ENCODE results near the gene UBAC1. TPM values are rescaled to one million over a fixed set of nuclear protein-coding genes. Genes with fewer than 3 reads are reported as not detected.

Gene UBAC1
- total RNA-seq, 4 donors from 2014 or later: 218 to 263 (median 248) TPM

DNA sequence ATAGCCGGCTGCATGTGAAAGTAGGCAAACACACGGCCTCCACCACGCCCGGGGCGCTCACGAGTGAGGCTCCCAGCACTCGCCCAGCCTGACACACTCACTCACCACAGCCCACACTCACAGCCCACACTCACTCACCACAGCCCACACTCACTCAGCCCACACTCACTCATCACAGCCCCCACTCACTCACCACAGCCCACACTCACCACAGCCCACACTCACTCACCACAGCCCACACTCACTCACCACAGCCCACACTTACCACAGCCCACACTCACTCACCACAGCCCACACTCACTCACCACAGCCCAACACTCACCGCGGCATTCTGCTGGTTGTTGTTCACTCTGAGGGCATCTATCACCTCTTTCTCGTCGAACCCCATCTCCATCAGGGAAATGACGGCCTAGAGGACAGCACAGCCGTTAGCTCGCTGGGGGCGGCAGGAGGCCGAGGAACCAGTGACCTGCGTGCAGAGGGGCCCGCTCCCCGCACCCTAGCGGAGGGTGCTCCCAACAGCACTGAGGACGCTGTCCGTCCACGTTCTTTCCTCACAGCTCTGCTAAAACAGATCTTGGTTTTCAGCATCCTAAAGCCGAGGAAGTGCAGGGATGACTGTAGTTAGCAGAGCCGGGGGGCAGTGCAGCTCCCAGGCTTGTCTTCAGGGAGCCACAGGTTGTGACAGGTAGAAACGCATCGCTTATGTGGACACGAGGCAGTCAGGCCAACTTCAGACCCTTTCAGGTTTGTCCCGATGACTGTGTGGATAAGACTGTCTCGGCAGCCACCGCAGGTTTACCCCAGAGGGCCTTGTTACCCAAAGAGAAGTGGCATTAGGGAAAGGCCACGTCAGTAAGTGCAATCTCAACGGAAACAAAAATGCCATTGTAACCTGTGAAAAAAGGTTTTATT lies 21.6 kb downstream of the UBAC1 start:
- Histone ChIP-seq H3K36me3 (peaks cover 3 to 77% of the 10 kb centered on the region in 2 donors), H3K27ac (peak overlapping the region; percentile 43 to 100 (median 72)), H3K4me1 (peaks cover 11 to 24% of the 10 kb centered on the region in 2 donors), H3K4me3 (no peak overlapping the region), H3K27me3 (no peaks in the 10 kb centered on the region), H3K9me3 (no peaks in the 10 kb centered on the region)
- in situ Hi-C loops (cut with MboI; ENCODE audit: low sequenced_read_pairs in 4 of 4) (no loop called here), intact Hi-C loops (cut with DNase I; ENCODE audit: low total_unique reads) (no loop called here)
- TF ChIP-seq, protein P1, sequence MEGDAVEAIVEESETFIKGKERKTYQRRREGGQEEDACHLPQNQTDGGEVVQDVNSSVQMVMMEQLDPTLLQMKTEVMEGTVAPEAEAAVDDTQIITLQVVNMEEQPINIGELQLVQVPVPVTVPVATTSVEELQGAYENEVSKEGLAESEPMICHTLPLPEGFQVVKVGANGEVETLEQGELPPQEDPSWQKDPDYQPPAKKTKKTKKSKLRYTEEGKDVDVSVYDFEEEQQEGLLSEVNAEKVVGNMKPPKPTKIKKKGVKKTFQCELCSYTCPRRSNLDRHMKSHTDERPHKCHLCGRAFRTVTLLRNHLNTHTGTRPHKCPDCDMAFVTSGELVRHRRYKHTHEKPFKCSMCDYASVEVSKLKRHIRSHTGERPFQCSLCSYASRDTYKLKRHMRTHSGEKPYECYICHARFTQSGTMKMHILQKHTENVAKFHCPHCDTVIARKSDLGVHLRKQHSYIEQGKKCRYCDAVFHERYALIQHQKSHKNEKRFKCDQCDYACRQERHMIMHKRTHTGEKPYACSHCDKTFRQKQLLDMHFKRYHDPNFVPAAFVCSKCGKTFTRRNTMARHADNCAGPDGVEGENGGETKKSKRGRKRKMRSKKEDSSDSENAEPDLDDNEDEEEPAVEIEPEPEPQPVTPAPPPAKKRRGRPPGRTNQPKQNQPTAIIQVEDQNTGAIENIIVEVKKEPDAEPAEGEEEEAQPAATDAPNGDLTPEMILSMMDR (IDR thresholded peaks at IDR 0.05 in 4 of 5, conservative IDR thresholded peaks at IDR 0.05 in 1 of 5): no peak
- no peak for TF ChIP-seq POLR2A (IDR thresholded peaks at IDR 0.05)
- no peak for DNase-seq
- ATAC-seq: no peak

DNA sequence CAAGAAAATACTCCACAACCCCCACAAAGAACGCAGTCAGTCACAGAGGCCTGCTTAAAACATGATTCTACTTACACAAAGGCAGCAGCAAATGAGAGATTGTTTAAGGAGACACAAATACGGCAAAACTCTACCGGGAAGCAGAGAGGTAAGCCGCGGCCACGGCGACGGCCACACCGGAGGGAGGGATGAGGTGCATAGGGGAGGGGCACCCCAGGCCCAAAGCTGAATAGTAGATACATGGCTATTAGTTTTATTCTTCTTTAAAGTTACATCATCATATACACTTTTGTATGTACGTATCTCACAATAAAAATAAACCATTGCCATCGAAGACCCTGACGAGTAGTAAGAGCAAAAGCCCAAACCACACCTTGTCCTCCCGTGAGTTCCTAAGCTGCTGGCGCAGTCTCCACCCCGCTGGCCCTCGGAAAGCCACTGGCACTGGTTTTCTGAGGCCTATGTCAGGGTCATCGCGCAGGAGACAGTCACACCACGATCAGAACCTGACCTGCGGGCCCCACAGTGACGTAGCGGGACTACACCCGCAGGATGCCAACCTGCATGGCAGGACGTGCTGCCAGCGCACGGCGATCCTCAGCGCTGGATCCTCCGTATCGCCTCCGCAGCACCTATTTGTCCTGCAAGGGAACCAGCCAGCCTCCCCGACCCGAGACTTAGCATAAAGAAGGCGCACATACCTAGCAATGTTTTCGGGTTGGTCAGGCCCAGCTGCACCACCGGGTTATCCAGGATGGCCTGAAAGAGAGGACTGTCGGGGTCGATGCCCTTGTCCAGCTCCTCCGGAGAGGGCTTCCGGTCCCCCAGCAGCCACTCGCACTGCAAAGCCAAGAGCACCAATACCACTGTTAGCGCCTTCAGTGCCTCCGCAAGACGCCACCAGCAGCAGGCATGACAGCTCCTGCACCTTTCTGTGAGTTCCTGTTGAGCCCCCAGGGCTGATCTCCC lies 23.4 kb downstream of the UBAC1 start:
- TF ChIP-seq, protein P1 (IDR thresholded peaks at IDR 0.05 in 4 of 5, conservative IDR thresholded peaks at IDR 0.05 in 1 of 5): no peak
- no peak for TF ChIP-seq POLR2A (IDR thresholded peaks at IDR 0.05)

DNA sequence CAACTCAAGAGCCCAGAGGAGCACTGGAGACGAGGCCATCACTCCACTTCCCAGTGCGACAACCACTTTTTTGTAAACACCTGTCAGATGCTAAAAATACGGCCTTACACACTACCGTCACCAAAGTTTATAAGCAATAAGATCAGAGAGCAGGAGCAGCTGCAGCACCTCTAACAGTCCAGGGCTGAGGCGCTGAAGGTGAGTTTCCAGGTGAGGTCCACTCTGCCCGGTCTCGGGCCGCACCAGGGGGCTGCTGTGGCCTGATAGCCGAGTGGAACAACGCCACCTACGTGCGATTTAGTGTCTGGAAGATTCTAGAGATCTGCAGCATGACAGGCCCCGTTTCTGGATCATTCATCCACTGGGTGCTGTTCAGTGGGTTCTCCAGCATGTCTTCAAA lies 28.1 kb downstream of the UBAC1 start:
- ATAC-seq (peak; percentile 68 to 72), DNase-seq (no peak)
- Histone ChIP-seq H3K27me3 (no peaks in the 10 kb centered on the region), H3K9me3 (no peaks in the 10 kb centered on the region), H3K4me1 (peaks cover 22 to 38% of the 10 kb centered on the region in 2 donors), H3K4me3 (no peak overlapping the region), H3K36me3 (peaks cover 0 to 64% of the 10 kb centered on the region in 2 donors), H3K27ac (peak overlapping the region; percentile 85 to 99 (median 96))
- in situ Hi-C loops (cut with MboI; ENCODE audit: low sequenced_read_pairs in 4 of 4): no loop called here
- intact Hi-C loops (cut with DNase I; ENCODE audit: low total_unique reads): no loop called here
- TF ChIP-seq, protein P1 (IDR thresholded peaks at IDR 0.05 in 4 of 5, conservative IDR thresholded peaks at IDR 0.05 in 1 of 5): no peak
- peak; percentile 44 to 63 for TF ChIP-seq POLR2A (IDR thresholded peaks at IDR 0.05)

More for the DNA sequence above, 23.4 kb downstream of the UBAC1 start:
- Histone ChIP-seq H3K9me3 (no peaks in the 10 kb centered on the region), H3K27ac (peak overlapping the region in 3 of 4 donors; percentile 24 to 43 (median 36)), H3K27me3 (no peaks in the 10 kb centered on the region), H3K36me3 (peaks cover 0 to 71% of the 10 kb centered on the region in 2 donors), H3K4me3 (no peak overlapping the region), H3K4me1 (peaks cover 23 to 37% of the 10 kb centered on the region in 2 donors)
- DNase-seq: no peak
- intact Hi-C loops (cut with DNase I; ENCODE audit: low total_unique reads): no loop called here
- in situ Hi-C loops (cut with MboI; ENCODE audit: low sequenced_read_pairs in 4 of 4): no loop called here
- ATAC-seq: no peak

DNA sequence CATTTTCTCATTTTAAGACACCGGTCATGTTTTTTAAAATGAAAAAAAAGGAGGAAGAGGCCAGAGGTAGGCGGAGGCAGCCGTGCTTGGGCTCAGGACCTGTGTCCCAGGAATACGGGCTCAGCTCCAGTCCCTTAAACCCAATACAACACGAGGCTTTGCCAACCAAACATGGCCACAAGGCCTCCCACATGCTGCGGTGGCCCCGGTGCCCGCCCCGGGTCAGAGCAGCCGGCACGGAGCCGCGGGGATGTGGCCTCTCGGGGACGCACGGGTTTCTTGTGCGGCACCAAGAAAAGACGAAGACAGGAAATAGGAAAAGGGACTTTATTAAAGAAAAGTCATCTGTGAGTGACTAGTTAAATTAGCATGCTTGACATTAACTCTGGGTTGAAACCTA lies 28.5 kb downstream of the UBAC1 start:
- H3K27me3 ChIP-seq: no peaks in the 10 kb centered on the region
- DNase-seq (no peak), ATAC-seq (peak; percentile 21 to 30)
- intact Hi-C loops (cut with DNase I; ENCODE audit: low total_unique reads) (no loop called here), in situ Hi-C loops (cut with MboI; ENCODE audit: low sequenced_read_pairs in 4 of 4) (no loop called here)
- peaks cover 23 to 40% of the 10 kb centered on the region in 2 donors for H3K4me1 ChIP-seq
- H3K4me3 ChIP-seq: no peak overlapping the region
- peaks cover 0 to 59% of the 10 kb centered on the region in 2 donors for H3K36me3 ChIP-seq
- H3K27ac ChIP-seq: peak overlapping the region; percentile 85 to 99 (median 96)
- no peak for TF ChIP-seq POLR2A (IDR thresholded peaks at IDR 0.05)
- TF ChIP-seq, protein P1 (IDR thresholded peaks at IDR 0.05 in 4 of 5, conservative IDR thresholded peaks at IDR 0.05 in 1 of 5): no peak
- no peaks in the 10 kb centered on the region for H3K9me3 ChIP-seq

All from gastrocnemius medialis (tissue), 4 donors.